Measurements from ENCODE around the gene CALR3. TPM values are rescaled to one million over a fixed set of nuclear protein-coding genes. Genes with fewer than 3 reads are reported as not detected.

CALR3 gene
- total and polyA plus RNA-seq, 4 experiments from 2014 or later = not detected

DNA sequence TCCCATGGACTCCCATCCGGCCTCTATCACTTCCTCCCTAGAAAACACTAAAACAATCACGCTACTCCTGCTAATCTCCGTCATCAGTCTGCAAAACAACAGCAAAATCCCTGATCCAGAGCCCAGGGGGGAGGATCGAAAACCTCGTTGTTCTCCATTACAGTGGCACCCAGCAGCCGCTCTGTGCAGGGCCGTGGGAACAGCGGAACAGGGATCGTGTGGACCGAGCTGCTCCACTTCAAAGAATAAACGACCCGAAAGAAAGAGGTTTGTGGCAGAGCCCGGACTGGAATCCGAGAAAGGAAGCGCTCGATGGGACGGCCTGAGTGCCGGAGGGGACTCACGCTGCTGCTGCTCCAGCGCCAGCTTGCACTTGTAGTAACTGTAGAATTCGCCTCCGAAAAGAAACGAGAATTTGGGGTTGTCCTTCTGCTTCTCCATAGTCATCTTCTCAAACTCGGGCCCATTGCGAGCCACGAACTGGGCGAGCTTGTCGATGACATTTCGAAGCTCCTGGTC, 45.6 kb upstream of the CALR3 start:
- Histone ChIP-seq H3K27ac (ENCODE audit: low read depth, low read length) (peak overlapping the region; percentile 77), H3K27me3 (ENCODE audit: insufficient read depth, low read length) (no peaks in the 10 kb centered on the region), H3K4me3 (ENCODE audit: low read length in 2 of 2) (peak overlapping the region; percentile 86 to 91), H3K4me1 (ENCODE audit: insufficient read depth, low read length) (peaks cover 65% of the 10 kb centered on the region), H3K36me3 (ENCODE audit: insufficient read depth, low read length) (peaks cover 4% of the 10 kb centered on the region), H3K9me3 (ENCODE audit: control insufficient read depth in 1 of 2, low read length in 2 of 2) (no peaks in the 10 kb centered on the region)
- Mint-ChIP-seq H3K9me3 (no peaks in the 10 kb centered on the region), H3K4me1 (peaks cover 36 to 71% (median 53%) of the 10 kb centered on the region in 4 donors), H3K27ac (peak overlapping the region; percentile 80 to 96 (median 89)), H3K4me3 (peak overlapping the region; percentile 84 to 97 (median 88)), H3K36me3 (peaks cover 29 to 31% of the 10 kb centered on the region in 2 donors), H3K27me3 (no peaks in the 10 kb centered on the region)
- ChIA-PET POLR2A (ENCODE audit: partially characterized antibody) (interaction anchor here (0.6 to 2.5 kb wide), 8 partner anchors 14 to 585 kb away, joined by 3 to 20 read pairs (median 4); partner anchors contain the start of genes C19orf44, CALR3, MED26 and SLC35E1), CTCF (ENCODE audit: partially characterized antibody) (no interaction called here)
- DNase-seq = peak in 1 of 5 donors; percentile 23
- intact Hi-C loops (cut with micrococcal nuclease) = loop anchor here (1.0 to 5.0 kb wide), 7 partner anchors 25 to 119 kb away; partner anchors contain the start of genes C19orf44, CALR3, EPS15L1 and MED26

DNA sequence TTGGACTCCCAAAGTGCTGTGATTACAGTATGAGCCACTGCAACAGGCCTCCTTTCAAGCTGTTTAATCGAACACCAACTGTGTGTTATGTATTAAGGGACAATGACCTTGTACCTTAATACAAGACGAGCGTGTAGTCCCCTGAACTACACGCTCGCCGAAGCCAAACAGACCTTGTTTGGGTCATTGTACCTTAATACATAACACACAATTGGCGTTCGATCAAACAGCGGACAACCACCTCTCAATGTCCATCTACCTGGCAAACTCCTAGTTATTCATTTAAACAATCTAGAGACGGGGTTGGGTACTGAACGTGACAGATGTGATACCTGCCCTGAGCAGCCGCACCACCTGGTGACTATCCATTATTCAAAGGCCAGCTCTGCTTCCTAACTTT, 45.0 kb upstream of the CALR3 start:
- H3K9me3 ChIP-seq (ENCODE audit: control insufficient read depth in 1 of 2, low read length in 2 of 2) = no peaks in the 10 kb centered on the region
- peaks cover 4% of the 10 kb centered on the region for H3K36me3 ChIP-seq (ENCODE audit: insufficient read depth, low read length)
- ChIA-PET POLR2A (ENCODE audit: partially characterized antibody) (interaction anchor here (1.0 to 2.4 kb wide), 6 partner anchors 13 to 87 kb away, joined by 3 to 12 read pairs (median 4); partner anchors contain the start of genes C19orf44, CALR3, MED26 and SLC35E1), CTCF (ENCODE audit: partially characterized antibody) (interaction anchor here (1.1 kb wide), 1 partner anchor 44 kb away, joined by 3 read pairs; the partner anchor contains the start of gene C19orf44)
- no peaks in the 10 kb centered on the region for H3K27me3 ChIP-seq (ENCODE audit: insufficient read depth, low read length)
- peaks cover 65% of the 10 kb centered on the region for H3K4me1 ChIP-seq (ENCODE audit: insufficient read depth, low read length)
- H3K4me3 Mint-ChIP-seq = peak overlapping the region; percentile 84 to 97 (median 88)
- DNase-seq = no peak
- H3K9me3 Mint-ChIP-seq = no peaks in the 10 kb centered on the region
- intact Hi-C loops (cut with micrococcal nuclease) = loop anchor here (5.0 kb wide), 1 partner anchor 69 kb away; the partner anchor contains the start of gene EPS15L1
- no peaks in the 10 kb centered on the region for H3K27me3 Mint-ChIP-seq
- H3K36me3 Mint-ChIP-seq = peaks cover 30 to 38% of the 10 kb centered on the region in 2 donors
- H3K4me1 Mint-ChIP-seq = peaks cover 36 to 74% (median 53%) of the 10 kb centered on the region in 4 donors
- peak overlapping the region; percentile 77 for H3K27ac ChIP-seq (ENCODE audit: low read depth, low read length)
- H3K27ac Mint-ChIP-seq = peak overlapping the region; percentile 31 to 96 (median 89)
- H3K4me3 ChIP-seq (ENCODE audit: low read length in 2 of 2) = peak overlapping the region; percentile 86 to 91

DNA sequence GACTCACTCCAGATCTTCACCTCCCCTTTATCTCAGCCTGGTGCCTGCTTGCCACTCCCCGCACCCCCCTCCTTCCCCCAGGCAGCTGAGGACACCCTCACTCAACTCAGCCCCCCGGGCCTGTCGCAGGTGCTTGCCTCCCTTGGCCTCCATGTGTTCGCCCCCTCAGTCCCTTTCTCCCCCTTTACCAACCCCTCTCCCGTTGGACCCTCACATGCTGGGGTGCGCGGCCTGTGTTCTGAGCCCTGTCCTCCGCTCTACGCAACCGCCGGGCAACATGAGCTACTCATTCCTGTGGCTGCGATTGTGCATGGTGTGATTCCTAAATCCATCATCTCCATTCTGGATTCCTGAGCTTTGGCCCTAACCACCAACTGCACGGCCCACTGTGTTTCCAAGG, 41.1 kb upstream of the CALR3 start:
- no peaks in the 10 kb centered on the region for H3K9me3 ChIP-seq (ENCODE audit: control insufficient read depth in 1 of 2, low read length in 2 of 2)
- peaks cover 30% of the 10 kb centered on the region for H3K36me3 ChIP-seq (ENCODE audit: insufficient read depth, low read length)
- ChIA-PET POLR2A (ENCODE audit: partially characterized antibody) (no interaction called here), CTCF (ENCODE audit: partially characterized antibody) (no interaction called here)
- peak overlapping the region in 1 of 7 donors; percentile 55 for H3K27ac Mint-ChIP-seq
- no peaks in the 10 kb centered on the region for H3K27me3 ChIP-seq (ENCODE audit: insufficient read depth, low read length)
- intact Hi-C loops (cut with micrococcal nuclease) = no loop called here
- H3K4me1 ChIP-seq (ENCODE audit: insufficient read depth, low read length) = peaks cover 40% of the 10 kb centered on the region
- H3K4me3 Mint-ChIP-seq = peak overlapping the region in 1 of 8 donors; percentile 67
- no peak for DNase-seq
- peaks cover 34 to 48% of the 10 kb centered on the region in 2 donors for H3K36me3 Mint-ChIP-seq
- no peaks in the 10 kb centered on the region for H3K9me3 Mint-ChIP-seq
- no peaks in the 10 kb centered on the region for H3K27me3 Mint-ChIP-seq
- peaks cover 20 to 54% (median 33%) of the 10 kb centered on the region in 4 donors for H3K4me1 Mint-ChIP-seq
- H3K4me3 ChIP-seq (ENCODE audit: low read length in 2 of 2) = no peak overlapping the region
- H3K27ac ChIP-seq (ENCODE audit: low read depth, low read length) = no peak overlapping the region

DNA sequence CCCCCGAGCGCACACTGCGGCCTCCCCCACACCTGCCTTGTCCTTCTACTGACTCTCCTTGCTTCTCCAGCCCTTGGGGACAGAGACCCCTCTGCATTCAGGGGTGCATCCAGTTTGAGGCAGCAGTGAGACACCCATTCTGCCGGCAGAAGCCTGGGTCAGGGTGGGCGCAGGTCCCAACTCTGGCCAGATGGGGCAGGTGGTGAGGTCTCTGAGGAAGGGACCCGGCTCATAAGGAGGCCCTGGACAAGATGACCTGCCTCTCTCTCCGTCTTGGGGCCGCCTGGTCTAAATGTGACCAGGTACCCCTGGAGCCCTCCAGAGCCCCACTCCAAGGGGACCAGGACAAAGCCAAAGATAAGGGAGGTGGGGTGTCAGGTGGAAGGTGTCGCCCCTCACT, 40.2 kb upstream of the CALR3 start:
- H3K9me3 ChIP-seq (ENCODE audit: control insufficient read depth in 1 of 2, low read length in 2 of 2) = no peaks in the 10 kb centered on the region
- H3K4me3 Mint-ChIP-seq = peak overlapping the region in 1 of 8 donors; percentile 52
- peaks cover 40% of the 10 kb centered on the region for H3K36me3 ChIP-seq (ENCODE audit: insufficient read depth, low read length)
- no peaks in the 10 kb centered on the region for H3K9me3 Mint-ChIP-seq
- H3K27me3 ChIP-seq (ENCODE audit: insufficient read depth, low read length) = no peaks in the 10 kb centered on the region
- H3K27me3 Mint-ChIP-seq = no peaks in the 10 kb centered on the region
- peaks cover 35% of the 10 kb centered on the region for H3K4me1 ChIP-seq (ENCODE audit: insufficient read depth, low read length)
- peaks cover 16 to 47% (median 29%) of the 10 kb centered on the region in 4 donors for H3K4me1 Mint-ChIP-seq
- no peak overlapping the region for H3K27ac ChIP-seq (ENCODE audit: low read depth, low read length)
- H3K27ac Mint-ChIP-seq = no peak overlapping the region
- ChIA-PET CTCF (ENCODE audit: partially characterized antibody) (no interaction called here), POLR2A (ENCODE audit: partially characterized antibody) (no interaction called here)
- intact Hi-C loops (cut with micrococcal nuclease) = no loop called here
- no peak overlapping the region for H3K4me3 ChIP-seq (ENCODE audit: low read length in 2 of 2)
- peaks cover 38 to 52% of the 10 kb centered on the region in 2 donors for H3K36me3 Mint-ChIP-seq
- DNase-seq = no peak

DNA sequence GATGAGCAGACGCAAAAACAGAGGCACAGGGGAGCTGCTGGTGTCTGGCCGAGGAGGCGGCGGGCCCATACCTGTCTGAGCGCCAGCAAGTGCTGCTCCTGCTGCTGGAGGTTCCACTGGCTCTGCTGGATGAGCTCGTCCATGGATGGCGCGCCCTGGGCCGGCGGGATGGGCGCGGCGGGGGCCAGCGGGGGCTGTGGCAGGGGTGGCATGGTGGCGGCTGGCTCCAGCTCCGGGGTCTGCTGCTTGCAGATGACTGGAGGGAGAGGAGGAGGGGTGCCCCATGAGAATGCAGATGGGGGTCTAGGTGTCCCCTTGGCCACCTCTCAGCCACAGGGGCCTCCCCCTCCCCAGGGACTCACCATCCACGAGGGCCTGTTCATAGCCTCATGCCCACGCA, 39.4 kb upstream of the CALR3 start:
- POLR2A ChIA-PET (ENCODE audit: partially characterized antibody) = no interaction called here
- H3K4me3 ChIP-seq (ENCODE audit: low read length in 2 of 2) = no peak overlapping the region
- H3K36me3 Mint-ChIP-seq = peaks cover 38 to 55% of the 10 kb centered on the region in 2 donors
- no peaks in the 10 kb centered on the region for H3K9me3 Mint-ChIP-seq
- no peak overlapping the region for H3K4me3 Mint-ChIP-seq
- H3K27ac Mint-ChIP-seq = no peak overlapping the region
- H3K27me3 ChIP-seq (ENCODE audit: insufficient read depth, low read length) = no peaks in the 10 kb centered on the region
- no peaks in the 10 kb centered on the region for H3K9me3 ChIP-seq (ENCODE audit: control insufficient read depth in 1 of 2, low read length in 2 of 2)
- peaks cover 27% of the 10 kb centered on the region for H3K4me1 ChIP-seq (ENCODE audit: insufficient read depth, low read length)
- intact Hi-C loops (cut with micrococcal nuclease) = no loop called here
- H3K4me1 Mint-ChIP-seq = peaks cover 14 to 40% (median 25%) of the 10 kb centered on the region in 4 donors
- peaks cover 46% of the 10 kb centered on the region for H3K36me3 ChIP-seq (ENCODE audit: insufficient read depth, low read length)
- no peak for DNase-seq
- no peak overlapping the region for H3K27ac ChIP-seq (ENCODE audit: low read depth, low read length)
- H3K27me3 Mint-ChIP-seq = no peaks in the 10 kb centered on the region
- CTCF ChIA-PET (ENCODE audit: partially characterized antibody) = no interaction called here

DNA sequence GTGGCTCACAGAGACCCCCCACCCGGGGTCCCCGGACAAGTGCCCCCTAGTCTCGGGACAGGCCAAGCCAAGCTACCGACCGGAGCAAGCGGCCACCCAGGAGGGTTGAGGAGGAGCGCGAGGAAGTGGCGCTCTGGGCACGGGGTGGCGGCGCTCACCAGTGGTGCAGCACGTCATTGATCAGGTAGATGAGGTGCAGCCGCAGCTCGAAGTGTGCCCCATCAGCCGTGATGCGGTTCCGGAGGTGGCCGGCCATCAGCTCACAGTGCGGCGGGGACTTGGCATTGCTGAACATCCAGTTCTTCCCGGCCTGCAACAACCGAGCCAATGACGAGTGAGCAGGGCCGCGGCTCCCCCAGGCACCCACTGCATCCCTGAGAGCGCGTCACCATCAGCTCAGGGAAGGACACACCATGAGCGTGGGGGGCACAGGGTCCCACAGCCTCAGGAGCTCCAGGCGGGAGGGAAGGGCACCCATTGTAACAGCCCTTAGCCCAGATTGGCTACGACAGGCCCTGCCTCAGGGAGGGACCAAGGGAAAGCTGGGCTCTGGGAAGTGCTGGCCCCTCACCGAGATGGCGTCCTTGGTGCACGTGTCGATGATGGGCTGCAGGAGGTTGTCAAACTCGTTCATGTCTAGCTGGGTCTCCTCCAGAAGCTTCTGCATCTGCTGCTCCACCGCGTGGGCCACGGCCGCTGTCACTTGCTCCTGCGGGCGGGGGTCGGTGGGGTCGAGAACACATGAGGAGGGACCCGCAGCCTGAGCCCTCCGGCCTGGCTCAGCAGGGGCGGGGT, 36.7 kb upstream of the CALR3 start:
- Mint-ChIP-seq H3K36me3 (peaks cover 31 to 65% of the 10 kb centered on the region in 2 donors), H3K27me3 (no peaks in the 10 kb centered on the region), H3K4me1 (peaks cover 5 to 13% (median 7%) of the 10 kb centered on the region in 4 donors), H3K27ac (no peak overlapping the region), H3K9me3 (no peaks in the 10 kb centered on the region), H3K4me3 (no peak overlapping the region)
- Histone ChIP-seq H3K36me3 (ENCODE audit: insufficient read depth, low read length) (peaks cover 60% of the 10 kb centered on the region), H3K4me3 (ENCODE audit: low read length in 2 of 2) (no peak overlapping the region), H3K27me3 (ENCODE audit: insufficient read depth, low read length) (no peaks in the 10 kb centered on the region), H3K27ac (ENCODE audit: low read depth, low read length) (no peak overlapping the region), H3K9me3 (ENCODE audit: control insufficient read depth in 1 of 2, low read length in 2 of 2) (no peaks in the 10 kb centered on the region), H3K4me1 (ENCODE audit: insufficient read depth, low read length) (peaks cover 5% of the 10 kb centered on the region)
- intact Hi-C loops (cut with micrococcal nuclease) = no loop called here
- no peak for DNase-seq
- POLR2A ChIA-PET (ENCODE audit: partially characterized antibody) = interaction anchor here (1.3 kb wide), 1 partner anchor 10 kb away, joined by 4 read pairs; no protein-coding TSS in a partner anchor
- CTCF ChIA-PET (ENCODE audit: partially characterized antibody) = no interaction called here

DNA sequence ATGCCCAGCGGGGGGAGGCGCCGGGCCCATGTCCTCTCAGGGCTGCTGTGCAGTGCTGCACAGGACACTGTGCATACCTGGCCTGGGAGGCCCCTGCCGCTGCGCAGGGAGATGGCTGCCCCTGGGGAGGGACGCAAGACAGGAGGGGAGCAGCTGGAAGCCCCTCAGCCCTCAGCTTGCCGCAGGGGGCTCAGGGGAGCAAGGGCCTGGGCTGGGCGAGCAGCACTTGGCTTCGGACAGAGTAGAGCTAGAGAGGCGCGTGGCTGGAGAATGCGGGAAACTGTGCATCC, 35.4 kb upstream of the CALR3 start:
- peaks cover 27 to 60% of the 10 kb centered on the region in 2 donors for H3K36me3 Mint-ChIP-seq
- intact Hi-C loops (cut with micrococcal nuclease) = no loop called here
- no peaks in the 10 kb centered on the region for H3K27me3 ChIP-seq (ENCODE audit: insufficient read depth, low read length)
- ChIA-PET CTCF (ENCODE audit: partially characterized antibody) (no interaction called here), POLR2A (ENCODE audit: partially characterized antibody) (no interaction called here)
- no peak overlapping the region for H3K4me3 ChIP-seq (ENCODE audit: low read length in 2 of 2)
- no peaks in the 10 kb centered on the region for H3K9me3 Mint-ChIP-seq
- no peak for DNase-seq
- no peaks in the 10 kb centered on the region for H3K27me3 Mint-ChIP-seq
- H3K4me1 ChIP-seq (ENCODE audit: insufficient read depth, low read length) = no peaks in the 10 kb centered on the region
- peak overlapping the region in 1 of 7 donors; percentile 51 for H3K27ac Mint-ChIP-seq
- no peak overlapping the region for H3K4me3 Mint-ChIP-seq
- no peak overlapping the region for H3K27ac ChIP-seq (ENCODE audit: low read depth, low read length)
- no peaks in the 10 kb centered on the region for H3K9me3 ChIP-seq (ENCODE audit: control insufficient read depth in 1 of 2, low read length in 2 of 2)
- peaks cover 73% of the 10 kb centered on the region for H3K36me3 ChIP-seq (ENCODE audit: insufficient read depth, low read length)
- H3K4me1 Mint-ChIP-seq = peaks cover 0 to 7% (median 2%) of the 10 kb centered on the region in 4 donors

Measured in CD4-positive, alpha-beta memory T cell (primary cell).